ENCODE measurements around the gene IRX4.

The IRX4 gene

GRCh38 chr5:1842004-1842819 lies 40.5 kb downstream of the IRX4 start:
- Histone ChIP-seq H3K9me3 (ENCODE audit: insufficient read depth, low read depth, low read length) (no peaks in the 10 kb centered on the region), H3K27me3 (ENCODE audit: insufficient read depth, low read length, poor library complexity, severe bottlenecking) (no peaks in the 10 kb centered on the region), H3K79me2 (ENCODE audit: insufficient read depth, low read length) (no peaks in the 10 kb centered on the region), H3K9ac (ENCODE audit: low read depth, low read length, poor library complexity, severe bottlenecking) (no peak overlapping the region), H3K4me2 (ENCODE audit: low read depth, low read length, poor library complexity, severe bottlenecking) (no peak overlapping the region), H3K4me3 (ENCODE audit: low read length, poor library complexity, severe bottlenecking) (no peak overlapping the region), H3K36me3 (ENCODE audit: insufficient read depth, low read length) (no peaks in the 10 kb centered on the region), H2AFZ (ENCODE audit: low read length) (no peak overlapping the region), H4K20me1 (ENCODE audit: insufficient read depth, low read length, poor library complexity, severe bottlenecking) (no peaks in the 10 kb centered on the region), H3K4me1 (ENCODE audit: insufficient read depth, low read length, poor library complexity, severe bottlenecking) (no peaks in the 10 kb centered on the region), H3F3A (ENCODE audit: low read depth) (no peaks in the 10 kb centered on the region), H3K9me2 (replicated peaks; ENCODE audit: low read depth, low read length) (no peaks in the 10 kb centered on the region)
- TF ChIP-seq EZH2phosphoT487 (IDR thresholded peaks at IDR 0.05; ENCODE audit: borderline replicate concordance): no peak
- TF ChIP-seq CTCF (conservative IDR thresholded peaks at IDR 0.05; ENCODE audit: low read length): no peak

GRCh38 chr5:1840741-1841521 lies 41.8 kb downstream of the IRX4 start:
- Histone ChIP-seq H2AFZ (ENCODE audit: low read length) (no peak overlapping the region), H3K27me3 (ENCODE audit: insufficient read depth, low read length, poor library complexity, severe bottlenecking) (no peaks in the 10 kb centered on the region), H3K4me2 (ENCODE audit: low read depth, low read length, poor library complexity, severe bottlenecking) (no peak overlapping the region), H3K36me3 (ENCODE audit: insufficient read depth, low read length) (no peaks in the 10 kb centered on the region), H3K9me3 (ENCODE audit: insufficient read depth, low read depth, low read length) (no peaks in the 10 kb centered on the region), H3F3A (ENCODE audit: low read depth) (no peaks in the 10 kb centered on the region), H3K79me2 (ENCODE audit: insufficient read depth, low read length) (no peaks in the 10 kb centered on the region), H3K4me3 (ENCODE audit: low read length, poor library complexity, severe bottlenecking) (no peak overlapping the region), H3K4me1 (ENCODE audit: insufficient read depth, low read length, poor library complexity, severe bottlenecking) (no peaks in the 10 kb centered on the region), H3K9ac (ENCODE audit: low read depth, low read length, poor library complexity, severe bottlenecking) (no peak overlapping the region), H4K20me1 (ENCODE audit: insufficient read depth, low read length, poor library complexity, severe bottlenecking) (no peaks in the 10 kb centered on the region), H3K9me2 (replicated peaks; ENCODE audit: low read depth, low read length) (no peaks in the 10 kb centered on the region)
- no peak for TF ChIP-seq CTCF (conservative IDR thresholded peaks at IDR 0.05; ENCODE audit: low read length)
- no peak for TF ChIP-seq EZH2phosphoT487 (IDR thresholded peaks at IDR 0.05; ENCODE audit: borderline replicate concordance)

- no peaks in the 10 kb centered on the region for H3K4me1 ChIP-seq (ENCODE audit: insufficient read depth, low read length, poor library complexity, severe bottlenecking)
- H3K9ac ChIP-seq (ENCODE audit: low read depth, low read length, poor library complexity, severe bottlenecking): no peak overlapping the region
- TF ChIP-seq EZH2phosphoT487 (IDR thresholded peaks at IDR 0.05; ENCODE audit: borderline replicate concordance) (no peak), CTCF (conservative IDR thresholded peaks at IDR 0.05; ENCODE audit: low read length) (no peak)
- no peaks in the 10 kb centered on the region for H3F3A ChIP-seq (ENCODE audit: low read depth)
- no peaks in the 10 kb centered on the region for H4K20me1 ChIP-seq (ENCODE audit: insufficient read depth, low read length, poor library complexity, severe bottlenecking)
- no peaks in the 10 kb centered on the region for H3K27me3 ChIP-seq (ENCODE audit: insufficient read depth, low read length, poor library complexity, severe bottlenecking)
- no peaks in the 10 kb centered on the region for H3K36me3 ChIP-seq (ENCODE audit: insufficient read depth, low read length)
- H3K9me3 ChIP-seq (ENCODE audit: insufficient read depth, low read depth, low read length): no peaks in the 10 kb centered on the region
- no peaks in the 10 kb centered on the region for H3K9me2 ChIP-seq (replicated peaks; ENCODE audit: low read depth, low read length)
- no peak overlapping the region for H2AFZ ChIP-seq (ENCODE audit: low read length)
- H3K79me2 ChIP-seq (ENCODE audit: insufficient read depth, low read length): no peaks in the 10 kb centered on the region
- no peak overlapping the region for H3K4me3 ChIP-seq (ENCODE audit: low read length, poor library complexity, severe bottlenecking)
- H3K4me2 ChIP-seq (ENCODE audit: low read depth, low read length, poor library complexity, severe bottlenecking): no peak overlapping the region
These were observed 42.6 kb downstream of the IRX4 start for GRCh38 chr5:1840071-1840547.

Data from Loucy (cell line).